ENCODE measurements around the gene APLP2. TPM values are rescaled to one million over a fixed set of nuclear protein-coding genes. Genes with fewer than 3 reads are reported as not detected.

Gene APLP2
- total and polyA plus RNA-seq, 2 of the 13 experiments (the other 11 are each of a cell fraction or from before 2014, with no cell fraction given), result 315 to 594 TPM

DNA sequence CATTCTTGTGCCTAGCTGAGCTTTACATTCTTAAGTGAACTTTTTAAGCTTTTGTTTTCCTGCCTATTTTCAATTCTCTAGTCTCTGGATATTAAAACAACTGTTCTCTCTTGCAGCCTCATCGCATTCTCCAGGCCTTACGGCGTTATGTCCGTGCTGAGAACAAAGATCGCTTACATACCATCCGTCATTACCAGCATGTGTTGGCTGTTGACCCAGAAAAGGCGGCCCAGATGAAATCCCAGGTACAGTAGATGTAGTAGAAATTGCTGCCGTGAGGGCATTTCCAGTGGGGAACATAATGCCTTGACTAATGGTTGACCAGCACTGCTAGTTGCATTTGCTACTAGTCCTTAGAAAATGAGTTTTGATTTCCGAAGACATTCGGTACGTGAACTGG is 60.2 kb downstream of the APLP2 start (continued):
- TF ChIP-seq MEIS2 (CRISPR knock-in tag; IDR thresholded peaks at IDR 0.05) (peak; percentile 51; the same call in 1 of the 2 replicates), ZNF761 (CRISPR knock-in tag; conservative IDR thresholded peaks at IDR 0.05) (no peak), ZBTB8A (CRISPR knock-in tag; IDR thresholded peaks at IDR 0.05; ENCODE audit: borderline replicate concordance, low read depth) (no peak), CBX5 (CRISPR knock-in tag; IDR thresholded peaks at IDR 0.05; ENCODE audit: borderline replicate concordance) (no peak), SRSF9 (IDR thresholded peaks at IDR 0.05; ENCODE audit: borderline replicate concordance, insufficient read depth, low read depth, low read length, poor library complexity, severe bottlenecking) (no peak), RAD51 (IDR thresholded peaks at IDR 0.05; ENCODE audit: borderline replicate concordance) (no peak), HMG20A (CRISPR knock-in tag; IDR thresholded peaks at IDR 0.05; ENCODE audit: borderline replicate concordance) (no peak), BRD4 (CRISPR knock-in tag; IDR thresholded peaks at IDR 0.05) (no peak), SP1 (IDR thresholded peaks at IDR 0.05) (no peak), SP1 (CRISPR knock-in tag; IDR thresholded peaks at IDR 0.05) (no peak), ZFP37 (CRISPR knock-in tag; IDR thresholded peaks at IDR 0.05; ENCODE audit: borderline replicate concordance) (no peak), NFIB (CRISPR knock-in tag; IDR thresholded peaks at IDR 0.05; ENCODE audit: borderline replicate concordance) (no peak), ARNT (IDR thresholded peaks at IDR 0.05) (no peak), ZNF549 (CRISPR knock-in tag; IDR thresholded peaks at IDR 0.05) (no peak), SIN3B (IDR thresholded peaks at IDR 0.05; ENCODE audit: low read length) (no peak), ZNF329 (CRISPR knock-in tag; IDR thresholded peaks at IDR 0.05; ENCODE audit: low read depth) (no peak), ARID2 (CRISPR knock-in tag; IDR thresholded peaks at IDR 0.05; ENCODE audit: borderline replicate concordance) (no peak), SALL2 (CRISPR knock-in tag; IDR thresholded peaks at IDR 0.05) (no peak), HNRNPH1 (optimal IDR thresholded peaks at IDR 0.05; ENCODE audit: low read depth, low read length) (no peak), RFX5 (IDR thresholded peaks at IDR 0.05; ENCODE audit: low read depth, low read length) (no peak), KLF6 (CRISPR knock-in tag; IDR thresholded peaks at IDR 0.05) (no peak), NCOR1 (IDR thresholded peaks at IDR 0.05; ENCODE audit: borderline replicate concordance, low read length) (no peak), PAWR (CRISPR knock-in tag; IDR thresholded peaks at IDR 0.05; ENCODE audit: borderline replicate concordance) (no peak), NFATC3 (CRISPR knock-in tag; IDR thresholded peaks at IDR 0.05) (no peak), SIX4 (CRISPR knock-in tag; IDR thresholded peaks at IDR 0.05) (no peak), ZNF782 (CRISPR knock-in tag; IDR thresholded peaks at IDR 0.05; ENCODE audit: borderline replicate concordance) (no peak), FOXK1 (CRISPR knock-in tag; IDR thresholded peaks at IDR 0.05; ENCODE audit: borderline replicate concordance, low read depth) (no peak)
- TF ChIP-seq, protein P1, sequence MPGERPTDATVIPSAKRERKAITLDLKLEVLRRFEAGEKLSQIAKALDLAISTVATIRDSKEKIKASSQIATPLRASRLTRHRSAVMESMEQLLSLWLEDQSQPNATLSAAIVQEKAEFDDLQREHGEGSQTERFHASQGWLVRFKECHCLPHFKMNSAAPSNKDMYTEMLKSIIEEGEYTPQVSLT (CRISPR knock-in tag; IDR thresholded peaks at IDR 0.05; ENCODE audit: borderline replicate concordance, low read depth), result no peak
- TF ChIP-seq, protein P2, sequence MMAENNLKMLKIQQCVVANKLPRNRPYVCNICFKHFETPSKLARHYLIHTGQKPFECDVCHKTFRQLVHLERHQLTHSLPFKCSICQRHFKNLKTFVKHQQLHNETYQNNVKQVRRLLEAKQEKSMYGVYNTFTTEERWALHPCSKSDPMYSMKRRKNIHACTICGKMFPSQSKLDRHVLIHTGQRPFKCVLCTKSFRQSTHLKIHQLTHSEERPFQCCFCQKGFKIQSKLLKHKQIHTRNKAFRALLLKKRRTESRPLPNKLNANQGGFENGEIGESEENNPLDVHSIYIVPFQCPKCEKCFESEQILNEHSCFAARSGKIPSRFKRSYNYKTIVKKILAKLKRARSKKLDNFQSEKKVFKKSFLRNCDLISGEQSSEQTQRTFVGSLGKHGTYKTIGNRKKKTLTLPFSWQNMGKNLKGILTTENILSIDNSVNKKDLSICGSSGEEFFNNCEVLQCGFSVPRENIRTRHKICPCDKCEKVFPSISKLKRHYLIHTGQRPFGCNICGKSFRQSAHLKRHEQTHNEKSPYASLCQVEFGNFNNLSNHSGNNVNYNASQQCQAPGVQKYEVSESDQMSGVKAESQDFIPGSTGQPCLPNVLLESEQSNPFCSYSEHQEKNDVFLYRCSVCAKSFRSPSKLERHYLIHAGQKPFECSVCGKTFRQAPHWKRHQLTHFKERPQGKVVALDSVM (CRISPR knock-in tag; IDR thresholded peaks at IDR 0.05), result no peak
- TF ChIP-seq, protein P3, sequence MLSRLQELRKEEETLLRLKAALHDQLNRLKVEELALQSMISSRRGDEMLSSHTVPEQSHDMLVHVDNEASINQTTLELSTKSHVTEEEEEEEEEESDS (CRISPR knock-in tag; IDR thresholded peaks at IDR 0.05; ENCODE audit: borderline replicate concordance), result no peak
- TF ChIP-seq, protein P4, sequence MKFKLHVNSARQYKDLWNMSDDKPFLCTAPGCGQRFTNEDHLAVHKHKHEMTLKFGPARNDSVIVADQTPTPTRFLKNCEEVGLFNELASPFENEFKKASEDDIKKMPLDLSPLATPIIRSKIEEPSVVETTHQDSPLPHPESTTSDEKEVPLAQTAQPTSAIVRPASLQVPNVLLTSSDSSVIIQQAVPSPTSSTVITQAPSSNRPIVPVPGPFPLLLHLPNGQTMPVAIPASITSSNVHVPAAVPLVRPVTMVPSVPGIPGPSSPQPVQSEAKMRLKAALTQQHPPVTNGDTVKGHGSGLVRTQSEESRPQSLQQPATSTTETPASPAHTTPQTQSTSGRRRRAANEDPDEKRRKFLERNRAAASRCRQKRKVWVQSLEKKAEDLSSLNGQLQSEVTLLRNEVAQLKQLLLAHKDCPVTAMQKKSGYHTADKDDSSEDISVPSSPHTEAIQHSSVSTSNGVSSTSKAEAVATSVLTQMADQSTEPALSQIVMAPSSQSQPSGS (CRISPR knock-in tag; IDR thresholded peaks at IDR 0.05), result peak; percentile 46; the same call in 1 of the 2 replicates

All from HepG2 (cell line).